HG03175 (cell line): ENCODE measurements around the gene PRSS27.
A peak's percentile ranks its signal among the peaks of the same experiment; 100 is the strongest.

Source experiments
- ATAC-seq: cut with Tn5 transposase; IDR thresholded peaks from one replicate; pipeline ENCODE4 v1.9.1; 2021; ENCODE audit warnings: mild to moderate bottlenecking, moderate library complexity; ENCODE audit not compliant: unreplicated experiment

PRSS27 gene

GRCh38 chr16:2720064-2720457 is at the start of gene PRSS27:
Gene PRSS27 (minus strand): TSS chr16:2720224. CDS start chr16:2720160, 64 bp downstream.
- no peak for ATAC-seq

- ATAC-seq: no peak
Observed at GRCh38 chr16:2769675-2770056, 49.6 kb upstream of the PRSS27 start.

DNA sequence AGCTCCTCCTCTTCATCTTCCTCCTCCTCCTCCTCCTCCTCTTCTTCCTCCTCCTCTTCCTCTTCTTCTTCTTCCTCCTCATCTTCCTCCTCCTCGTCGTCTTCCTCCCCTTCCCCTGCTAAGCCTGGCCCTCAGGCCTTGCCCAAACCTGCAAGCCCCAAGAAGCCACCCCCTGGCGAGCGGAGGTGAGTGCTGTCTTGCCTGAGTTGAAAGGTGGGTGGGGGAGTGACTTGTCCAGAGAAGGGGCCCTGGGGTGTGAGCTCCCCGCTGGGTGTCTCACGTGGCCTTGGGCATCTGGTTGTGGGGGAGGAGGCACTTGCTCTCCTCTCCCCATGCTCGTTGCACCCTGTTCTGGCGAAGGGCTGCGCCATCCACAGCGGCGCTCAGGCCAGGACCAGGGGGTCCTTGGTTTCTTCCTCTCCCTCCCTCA is 49.1 kb upstream of the PRSS27 start:
- no peak for ATAC-seq

- ATAC-seq: no peak
Observed at GRCh38 chr16:2768403-2769089, 48.5 kb upstream of the PRSS27 start.

- no peak for ATAC-seq
Observed at GRCh38 chr16:2767891-2768290, 47.9 kb upstream of the PRSS27 start.

DNA sequence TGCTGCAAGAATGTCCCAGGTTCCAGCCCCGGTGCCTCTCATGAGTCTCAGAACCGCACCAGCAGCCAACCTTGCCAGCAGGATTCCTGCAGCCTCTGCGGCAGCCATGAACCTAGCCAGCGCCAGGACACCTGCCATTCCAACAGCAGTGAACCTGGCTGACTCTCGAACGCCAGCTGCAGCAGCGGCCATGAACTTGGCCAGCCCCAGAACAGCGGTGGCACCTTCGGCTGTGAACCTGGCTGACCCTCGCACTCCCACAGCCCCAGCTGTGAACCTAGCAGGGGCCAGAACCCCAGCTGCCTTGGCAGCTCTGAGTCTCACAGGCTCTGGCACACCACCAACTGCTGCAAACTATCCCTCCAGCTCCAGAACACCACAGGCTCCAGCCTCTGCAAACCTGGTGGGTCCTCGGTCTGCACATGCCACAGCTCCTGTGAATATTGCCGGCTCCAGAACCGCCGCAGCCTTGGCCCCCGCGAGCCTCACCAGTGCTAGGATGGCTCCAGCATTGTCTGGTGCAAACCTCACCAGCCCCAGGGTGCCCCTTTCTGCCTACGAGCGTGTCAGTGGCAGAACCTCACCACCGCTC is 47.2 kb upstream of the PRSS27 start:
- no peak for ATAC-seq

- no peak for ATAC-seq
Observed at GRCh38 chr16:2766430-2767139, 46.6 kb upstream of the PRSS27 start.

DNA sequence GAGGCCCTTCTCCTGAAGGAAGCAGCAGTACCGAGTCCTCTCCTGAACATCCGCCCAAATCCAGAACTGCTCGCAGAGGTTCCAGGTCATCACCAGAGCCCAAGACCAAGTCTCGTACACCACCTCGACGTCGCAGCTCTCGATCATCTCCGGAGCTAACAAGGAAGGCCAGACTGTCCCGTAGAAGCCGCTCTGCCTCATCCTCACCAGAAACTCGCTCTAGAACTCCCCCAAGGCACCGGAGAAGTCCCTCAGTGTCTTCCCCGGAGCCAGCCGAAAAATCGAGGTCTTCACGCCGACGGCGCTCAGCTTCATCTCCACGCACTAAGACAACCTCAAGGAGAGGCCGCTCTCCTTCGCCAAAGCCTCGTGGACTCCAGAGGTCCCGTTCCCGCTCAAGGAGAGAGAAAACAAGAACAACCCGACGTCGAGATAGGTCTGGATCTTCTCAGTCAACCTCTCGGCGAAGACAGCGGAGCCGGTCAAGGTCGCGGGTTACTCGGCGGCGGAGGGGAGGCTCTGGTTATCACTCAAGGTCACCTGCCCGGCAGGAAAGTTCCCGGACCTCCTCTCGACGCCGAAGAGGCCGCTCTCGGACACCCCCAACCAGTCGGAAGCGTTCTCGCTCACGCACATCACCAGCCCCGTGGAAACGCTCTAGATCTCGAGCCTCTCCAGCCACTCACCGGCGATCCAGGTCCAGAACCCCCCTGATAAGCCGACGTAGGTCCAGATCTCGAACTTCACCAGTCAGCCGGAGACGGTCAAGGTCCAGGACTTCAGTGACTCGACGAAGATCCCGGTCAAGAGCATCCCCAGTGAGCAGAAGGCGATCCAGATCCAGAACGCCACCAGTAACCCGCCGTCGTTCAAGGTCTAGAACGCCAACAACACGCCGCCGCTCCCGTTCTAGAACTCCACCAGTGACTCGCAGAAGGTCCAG is 45.7 kb upstream of the PRSS27 start:
- ATAC-seq: no peak

GRCh38 chr16:2764718-2765117 is 44.7 kb upstream of the PRSS27 start:
- no peak for ATAC-seq

GRCh38 chr16:2763173-2763572 is 43.1 kb upstream of the PRSS27 start:
- no peak for ATAC-seq

DNA sequence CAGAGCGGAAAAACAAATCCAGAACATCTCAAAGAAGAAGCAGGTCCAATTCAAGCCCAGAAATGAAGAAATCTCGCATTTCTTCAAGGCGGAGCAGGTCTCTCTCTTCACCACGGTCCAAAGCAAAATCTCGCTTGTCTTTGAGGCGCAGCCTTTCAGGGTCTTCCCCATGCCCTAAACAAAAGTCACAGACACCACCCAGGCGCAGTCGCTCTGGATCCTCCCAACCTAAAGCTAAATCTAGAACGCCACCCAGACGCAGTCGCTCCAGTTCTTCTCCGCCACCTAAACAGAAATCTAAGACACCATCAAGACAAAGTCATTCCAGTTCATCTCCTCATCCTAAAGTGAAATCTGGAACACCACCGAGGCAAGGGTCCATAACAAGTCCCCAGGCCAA is 42.7 kb upstream of the PRSS27 start:
- ATAC-seq: no peak

GRCh38 chr16:2761886-2762583 is 42.0 kb upstream of the PRSS27 start:
- ATAC-seq: no peak

- ATAC-seq: no peak
Observed at GRCh38 chr16:2761472-2761871, 41.4 kb upstream of the PRSS27 start.

- no peak for ATAC-seq
Observed at GRCh38 chr16:2757344-2757743, 37.3 kb upstream of the PRSS27 start.

- ATAC-seq: no peak
Observed at GRCh38 chr16:2756288-2757015, 36.4 kb upstream of the PRSS27 start.

DNA sequence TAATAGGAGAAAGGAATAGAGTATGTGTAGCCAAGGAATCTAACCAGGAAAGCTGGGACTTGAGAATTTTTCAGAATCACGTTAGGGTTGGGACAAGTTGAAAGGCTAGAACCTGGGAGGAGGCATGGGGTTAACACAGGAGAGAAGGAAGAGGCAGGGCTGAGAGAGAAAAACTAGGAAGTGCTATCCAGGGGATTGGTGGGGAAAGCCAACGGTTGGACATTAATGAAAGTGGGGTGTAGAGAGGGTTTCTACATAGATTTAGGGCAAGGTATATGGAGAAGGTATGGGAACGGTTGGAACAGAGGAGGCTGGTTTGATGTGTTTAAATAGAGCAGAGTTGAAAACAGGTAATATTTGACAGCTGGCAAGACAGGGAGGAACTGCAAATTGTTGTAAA is 35.1 kb upstream of the PRSS27 start:
- ATAC-seq: no peak

DNA sequence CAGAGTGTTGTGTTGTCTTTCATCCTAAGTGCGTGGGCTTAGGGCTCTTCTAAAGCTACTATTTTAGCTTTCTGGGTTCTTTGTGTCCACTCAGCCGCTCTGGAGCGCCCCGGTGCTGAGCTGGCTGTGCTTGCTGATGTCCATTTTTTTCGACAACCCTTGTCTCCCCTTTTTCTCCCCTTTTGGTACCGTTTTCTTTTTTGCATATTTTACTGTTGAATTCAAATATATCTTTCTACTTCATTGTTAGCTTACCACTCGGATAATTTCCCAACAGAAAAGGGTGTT is 33.7 kb upstream of the PRSS27 start:
- no peak for ATAC-seq

DNA sequence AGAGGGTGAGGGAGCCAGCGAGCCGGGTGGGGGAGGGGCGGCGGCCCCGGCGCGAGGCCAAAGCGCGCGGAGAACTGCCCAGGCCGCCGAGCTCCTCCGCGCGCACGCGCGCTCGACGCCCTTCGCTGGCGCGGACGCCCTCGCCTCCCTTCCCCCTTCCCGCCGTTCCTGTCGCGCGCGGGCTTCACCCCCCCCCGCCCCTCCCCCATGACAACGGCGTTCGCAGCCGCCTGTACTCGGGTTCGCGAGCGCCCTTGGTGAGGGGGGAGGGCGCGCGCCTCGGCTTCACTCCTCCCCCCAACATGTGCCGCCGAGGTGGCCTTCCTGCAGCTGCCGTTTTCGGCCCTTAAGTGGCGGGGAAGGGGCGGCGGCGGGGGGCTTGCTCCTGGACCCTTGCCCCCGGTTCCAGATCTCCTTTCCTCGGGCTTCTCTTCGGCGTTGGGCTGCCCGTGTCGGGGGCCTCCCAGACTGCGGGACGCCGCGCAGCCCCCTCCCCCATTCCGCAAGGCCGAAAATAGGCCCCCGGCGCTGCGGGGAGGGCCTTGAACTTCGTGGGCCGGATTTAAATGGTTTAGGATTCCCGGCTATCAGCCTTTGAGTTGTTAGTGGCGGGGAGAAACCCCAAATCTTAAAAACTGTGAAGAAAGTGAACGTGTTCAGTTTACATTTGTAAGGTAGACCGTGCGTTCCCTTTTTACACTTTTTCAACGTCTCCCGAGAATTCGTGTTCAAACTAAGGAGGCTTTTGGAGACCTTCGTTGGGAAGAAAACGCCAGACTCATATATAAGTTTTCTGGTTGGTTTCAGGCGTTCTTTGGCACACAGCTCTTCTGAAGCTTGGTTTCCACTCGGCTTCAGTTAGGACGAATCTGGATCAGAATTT is 33.1 kb upstream of the PRSS27 start:
- peak; percentile 42 for ATAC-seq
